ENCODE measurements around the gene TLE7.

The TLE7 gene

DNA sequence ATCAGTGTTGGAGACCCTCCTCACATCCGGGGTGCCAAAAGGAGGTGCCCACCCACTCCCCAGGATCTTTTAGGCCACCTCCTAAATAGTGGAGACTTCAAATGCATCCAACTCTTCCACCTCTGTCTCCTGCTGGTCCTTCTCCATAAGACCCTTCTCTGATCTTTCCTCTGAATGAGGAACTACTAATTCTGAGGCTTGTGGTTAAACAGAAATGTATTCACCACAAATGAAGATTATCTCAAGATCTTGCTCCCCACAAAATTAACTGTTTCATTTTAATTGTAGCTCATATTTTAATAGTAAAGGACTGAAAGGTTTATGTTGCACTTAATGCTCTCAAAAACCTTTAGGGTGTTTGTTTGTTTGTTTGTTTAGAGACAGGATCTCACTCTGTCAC, 34.1 kb downstream of the TLE7 start (continued):
- TF ChIP-seq ZNF555 (tag by site-specific recombination; conservative IDR thresholded peaks at IDR 0.05), result no peak
- TF ChIP-seq ZNF292 (tag by site-specific recombination; IDR thresholded peaks at IDR 0.05; ENCODE audit: borderline replicate concordance, low read depth), result no peak
- TF ChIP-seq ZNF19 (tag by site-specific recombination; IDR thresholded peaks at IDR 0.05; ENCODE audit: low read depth), result no peak
- TF ChIP-seq KLF16 (tag by site-specific recombination; IDR thresholded peaks at IDR 0.05), result no peak
- TF ChIP-seq ZFP37 (tag by site-specific recombination; IDR thresholded peaks at IDR 0.05), result no peak

DNA sequence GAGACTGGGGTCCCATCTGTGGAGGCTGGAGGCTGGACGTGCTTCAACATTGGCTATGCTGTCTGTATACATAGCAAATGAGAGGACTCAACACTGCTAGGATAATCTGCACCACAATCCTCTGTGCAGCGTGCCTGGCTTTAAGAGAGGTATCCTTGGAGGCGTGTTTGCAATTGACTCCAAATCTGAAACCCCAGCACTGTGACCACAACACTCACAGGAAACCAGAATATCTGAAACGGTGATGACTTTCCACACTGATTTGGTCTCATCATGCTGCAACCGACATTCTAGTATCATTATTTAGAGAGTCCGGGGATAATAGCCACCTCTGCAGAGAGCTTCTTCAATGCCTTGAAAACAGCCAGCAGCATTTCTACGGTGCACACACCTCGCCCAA, 35.1 kb downstream of the TLE7 start:
- TF ChIP-seq ZNF302 (tag by site-specific recombination; IDR thresholded peaks at IDR 0.05; ENCODE audit: low read depth) (no peak), ZNF48 (tag by site-specific recombination; IDR thresholded peaks at IDR 0.05) (no peak), ZNF596 (tag by site-specific recombination; IDR thresholded peaks at IDR 0.05) (no peak), ZNF555 (tag by site-specific recombination; conservative IDR thresholded peaks at IDR 0.05) (no peak), ZBTB1 (tag by site-specific recombination; IDR thresholded peaks at IDR 0.05) (no peak), ZNF266 (tag by site-specific recombination; IDR thresholded peaks at IDR 0.05; ENCODE audit: low read depth) (no peak), ZNF510 (tag by site-specific recombination; IDR thresholded peaks at IDR 0.05; ENCODE audit: insufficient replicate concordance) (no peak), ZBTB48 (tag by site-specific recombination; IDR thresholded peaks at IDR 0.05) (no peak)
- TF ChIP-seq, protein P1, sequence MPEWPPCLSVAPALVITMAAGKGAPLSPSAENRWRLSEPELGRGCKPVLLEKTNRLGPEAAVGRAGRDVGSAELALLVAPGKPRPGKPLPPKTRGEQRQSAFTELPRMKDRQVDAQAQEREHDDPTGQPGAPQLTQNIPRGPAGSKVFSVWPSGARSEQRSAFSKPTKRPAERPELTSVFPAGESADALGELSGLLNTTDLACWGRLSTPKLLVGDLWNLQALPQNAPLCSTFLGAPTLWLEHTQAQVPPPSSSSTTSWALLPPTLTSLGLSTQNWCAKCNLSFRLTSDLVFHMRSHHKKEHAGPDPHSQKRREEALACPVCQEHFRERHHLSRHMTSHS (tag by site-specific recombination; IDR thresholded peaks at IDR 0.05), result no peak
- Histone ChIP-seq H3K4me3 (ENCODE audit: low read depth, low read length) (no peak overlapping the region), H3K27ac (ENCODE audit: extremely low read depth, low read depth, low read length) (no peak overlapping the region), H3K4me1 (ENCODE audit: control insufficient read depth, insufficient read depth, low read length) (no peaks in the 10 kb centered on the region), H3K9me3 (ENCODE audit: control insufficient read depth, insufficient read depth, low read depth, low read length) (no peaks in the 10 kb centered on the region), H3K36me3 (ENCODE audit: control insufficient read depth in 2 of 2, insufficient read depth in 1 of 2, low read length in 2 of 2) (no peaks in the 10 kb centered on the region)
- ChIA-PET POLR2A (no interaction called here), CTCF (interaction anchor here (0.7 to 0.9 kb wide), 2 partner anchors 48 to 93 kb away, joined by 3 to 4 read pairs; partner anchors contain the start of gene CALB2)

DNA sequence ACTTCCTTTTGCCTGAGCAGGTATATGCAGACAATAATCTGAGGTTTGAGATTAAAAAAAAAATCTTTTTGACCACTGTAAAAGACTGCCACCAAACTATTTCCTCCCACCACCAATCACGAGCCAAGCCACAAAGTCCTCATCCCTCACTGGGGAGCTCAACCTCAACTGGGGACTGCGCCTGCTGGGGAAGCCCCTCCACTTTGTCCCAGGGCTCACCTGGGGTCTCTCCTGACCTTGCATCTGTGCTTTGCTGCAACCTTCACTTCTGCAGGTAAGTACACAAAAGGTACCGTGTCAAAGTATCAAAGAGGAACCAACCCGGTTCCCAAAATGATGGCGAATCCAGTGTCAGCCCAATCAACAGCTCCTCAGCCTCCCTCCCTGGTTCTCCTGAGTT, 35.5 kb downstream of the TLE7 start:
- TF ChIP-seq, protein P2, sequence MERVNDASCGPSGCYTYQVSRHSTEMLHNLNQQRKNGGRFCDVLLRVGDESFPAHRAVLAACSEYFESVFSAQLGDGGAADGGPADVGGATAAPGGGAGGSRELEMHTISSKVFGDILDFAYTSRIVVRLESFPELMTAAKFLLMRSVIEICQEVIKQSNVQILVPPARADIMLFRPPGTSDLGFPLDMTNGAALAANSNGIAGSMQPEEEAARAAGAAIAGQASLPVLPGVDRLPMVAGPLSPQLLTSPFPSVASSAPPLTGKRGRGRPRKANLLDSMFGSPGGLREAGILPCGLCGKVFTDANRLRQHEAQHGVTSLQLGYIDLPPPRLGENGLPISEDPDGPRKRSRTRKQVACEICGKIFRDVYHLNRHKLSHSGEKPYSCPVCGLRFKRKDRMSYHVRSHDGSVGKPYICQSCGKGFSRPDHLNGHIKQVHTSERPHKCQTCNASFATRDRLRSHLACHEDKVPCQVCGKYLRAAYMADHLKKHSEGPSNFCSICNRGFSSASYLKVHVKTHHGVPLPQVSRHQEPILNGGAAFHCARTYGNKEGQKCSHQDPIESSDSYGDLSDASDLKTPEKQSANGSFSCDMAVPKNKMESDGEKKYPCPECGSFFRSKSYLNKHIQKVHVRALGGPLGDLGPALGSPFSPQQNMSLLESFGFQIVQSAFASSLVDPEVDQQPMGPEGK (tag by site-specific recombination; IDR thresholded peaks at IDR 0.05), result no peak
- TF ChIP-seq ZNF354C (tag by site-specific recombination; IDR thresholded peaks at IDR 0.05; ENCODE audit: borderline replicate concordance, low read depth) (no peak), ZNF24 (tag by site-specific recombination; IDR thresholded peaks at IDR 0.05) (no peak), ZNF473 (tag by site-specific recombination; IDR thresholded peaks at IDR 0.05) (no peak)
- ChIA-PET CTCF (interaction anchor here (0.5 to 0.9 kb wide), 2 partner anchors 93 to 137 kb away, joined by 3 read pairs; no protein-coding TSS in a partner anchor), POLR2A (no interaction called here)
- Histone ChIP-seq H3K27ac (ENCODE audit: extremely low read depth, low read depth, low read length) (no peak overlapping the region), H3K4me3 (ENCODE audit: low read depth, low read length) (no peak overlapping the region), H3K36me3 (ENCODE audit: control insufficient read depth in 2 of 2, insufficient read depth in 1 of 2, low read length in 2 of 2) (no peaks in the 10 kb centered on the region), H3K4me1 (ENCODE audit: control insufficient read depth, insufficient read depth, low read length) (no peaks in the 10 kb centered on the region), H3K9me3 (ENCODE audit: control insufficient read depth, insufficient read depth, low read depth, low read length) (no peaks in the 10 kb centered on the region)

DNA sequence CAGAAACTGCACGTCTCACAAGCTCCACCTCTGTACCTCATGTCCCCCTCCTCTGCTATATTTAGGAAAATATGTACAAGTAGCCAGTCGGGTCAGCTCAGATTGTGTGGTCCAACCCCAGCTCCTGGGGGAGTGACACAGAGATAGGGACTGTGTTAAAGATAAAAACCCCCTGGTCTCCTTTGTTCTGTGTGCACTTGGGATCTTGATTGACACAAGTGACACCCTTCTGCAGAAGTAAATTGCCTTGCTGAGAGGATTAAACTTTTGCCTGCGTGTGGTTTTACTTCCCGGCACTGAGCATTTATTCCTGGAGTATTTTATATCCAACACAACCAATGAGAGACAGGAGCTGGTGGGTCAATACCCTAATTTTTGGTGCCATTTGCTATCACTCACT, 37.5 kb downstream of the TLE7 start:
- no peak overlapping the region for H3K4me3 ChIP-seq (ENCODE audit: low read depth, low read length)
- ChIA-PET CTCF (interaction anchor here (0.5 to 0.7 kb wide), 3 partner anchors 8 to 57 kb away, joined by 3 read pairs; no protein-coding TSS in a partner anchor), POLR2A (no interaction called here)
- H3K27ac ChIP-seq (ENCODE audit: extremely low read depth, low read depth, low read length), result no peak overlapping the region
- TF ChIP-seq SETDB1 (IDR thresholded peaks at IDR 0.05; ENCODE audit: insufficient read length, low read length) (peak; percentile 52), ZNF48 (tag by site-specific recombination; IDR thresholded peaks at IDR 0.05) (no peak)
- no peaks in the 10 kb centered on the region for H3K4me1 ChIP-seq (ENCODE audit: control insufficient read depth, insufficient read depth, low read length)
- no peaks in the 10 kb centered on the region for H3K36me3 ChIP-seq (ENCODE audit: control insufficient read depth in 2 of 2, insufficient read depth in 1 of 2, low read length in 2 of 2)
- H3K9me3 ChIP-seq (ENCODE audit: control insufficient read depth, insufficient read depth, low read depth, low read length), result no peaks in the 10 kb centered on the region

All from HEK293 (cell line).